Esophagus muscularis mucosa (tissue), 4 donors: Measurements from ENCODE around the gene MARCHF9. TPM values are rescaled to one million over a fixed set of nuclear protein-coding genes. Genes with fewer than 3 reads are reported as not detected.

ENCODE experiments used
- DNase-seq: peaks from one replicate; pipeline ENCODE4 v3.0.0-alpha.2; 2017; ENCODE audit errors: extremely low spot score
- H3K27ac ChIP-seq, 4 donors: fragments of 200-600 bp; sonication (generic); replicated peaks in 1 of 4; 1 replicate in 3 of 4; 2 replicates in 1 of 4; pipeline ENCODE4 v1.5.1; 2016 to 2019; ENCODE audit warnings: mild to moderate bottlenecking in 1 of 4
- H3K27me3 ChIP-seq, 4 donors: fragments of 200-600 bp; sonication (generic); one replicate each; pipeline versions ENCODE4 v1.5.1 to v1.6.0; 2016 to 2019
- H3K36me3 ChIP-seq, 4 donors: fragments of 200-600 bp; sonication (generic); one replicate each; pipeline ENCODE4 v1.5.1; 2016 to 2019
- H3K4me1 ChIP-seq, 4 donors: fragments of 200-600 bp; sonication (generic); one replicate each; pipeline ENCODE4 v1.5.1; 2016 to 2019
- H3K4me3 ChIP-seq, 4 donors: fragments of 200-600 bp; sonication (generic); 1 replicate in 2 of 4; 2 replicates in 2 of 4; pipeline ENCODE4 v1.5.1; 2016 to 2019; ENCODE audit warnings: mild to moderate bottlenecking in 4 of 4, moderate library complexity in 1 of 4
- H3K9me3 ChIP-seq, 4 donors: fragments of 200-600 bp; sonication (generic); 1 replicate in 3 of 4; 2 replicates in 1 of 4; pipeline ENCODE4 v1.5.1; 2016 to 2019
- EP300 ChIP-seq: sonication (generic); formaldehyde crosslinking; IDR thresholded peaks from one replicate; pipeline ENCODE4 v1.6.1; 2017; ENCODE audit warnings: antibody characterized with exemption
- POLR2A ChIP-seq: fragments of 450-650 bp; IDR thresholded peaks from one replicate; pipeline ENCODE4 v1.6.1; 2017; ENCODE audit warnings: antibody characterized with exemption, moderate library complexity, mild to moderate bottlenecking, low read depth
- POLR2AphosphoS5 ChIP-seq, 2 donors: sonication (generic); formaldehyde crosslinking; IDR thresholded peaks; one replicate each; pipeline ENCODE4 v1.6.1; 2017; ENCODE audit warnings: antibody characterized with exemption in 2 of 2
- whole genome bisulfite sequencing: methylation state at CpG from one replicate; pipeline ENCODE4 v1.1.5; 2018; 5-methylcytosine and 5-hydroxymethylcytosine counted together
- intact Hi-C: fragments of 100-400 bp; cut with DNase I; formaldehyde crosslinking; loops from one replicate; pipeline ENCODE4 v1.15.1; 2023
- small RNA-seq, 3 donors: library from RNA; depleted of rRNA; stranded (forward); fragments of <200 nt; gene quantifications; one replicate each; pipeline ENCODE3, GENCODE V24; 2016
- total RNA-seq, 4 donors: library from RNA; depleted of rRNA; stranded (reverse); fragments of >200 nt; gene quantifications; one replicate each; pipeline versions ENCODE4 v1.1.0 to v1.2.1, GENCODE V29; 2016
- TF ChIP-seq, protein P1 (sequence below), 3 experiments: fragments of 200-600 bp in 2 of 3; fragments of 450-650 bp in 1 of 3; sonication (generic) in 2 of 3; IDR thresholded peaks; one replicate each; pipeline ENCODE4 v1.5.1; 2017 to 2019; ENCODE audit warnings: antibody characterized with exemption in 3 of 3, mild to moderate bottlenecking in 2 of 3, moderate library complexity in 1 of 3

The MARCHF9 gene
- total RNA-seq, 4 donors from 2014 or later: 5.6 to 16.9 (median 10.7) TPM

DNA sequence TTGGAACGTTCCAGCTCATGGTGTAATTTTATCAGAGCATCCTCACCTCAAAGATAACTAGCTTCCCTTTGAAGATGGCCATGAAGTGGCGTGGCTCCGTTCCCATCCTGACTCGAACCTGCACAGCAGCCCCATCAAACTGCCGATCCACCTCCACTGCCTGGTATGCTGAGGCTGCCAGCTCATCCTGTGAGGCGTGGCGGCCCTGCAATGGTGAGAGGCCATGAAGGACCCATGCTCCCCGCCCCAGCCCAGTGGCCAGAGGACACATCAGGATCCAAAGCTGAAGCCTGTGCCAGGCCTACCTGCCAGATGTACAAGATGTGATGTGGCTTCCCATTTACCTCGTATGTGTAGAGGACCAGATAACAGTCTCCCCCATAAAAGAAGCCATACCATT, 52.4 kb downstream of the MARCHF9 start:
- Histone ChIP-seq H3K4me3 (no peak overlapping the region), H3K4me1 (peaks cover 4 to 15% (median 12%) of the 10 kb centered on the region in 4 donors), H3K9me3 (no peaks in the 10 kb centered on the region), H3K27me3 (no peaks in the 10 kb centered on the region), H3K36me3 (peaks cover 15 to 96% (median 87%) of the 10 kb centered on the region in 4 donors), H3K27ac (no peak overlapping the region)
- intact Hi-C loops: no loop called here
- 72% methylated on average over 4 of the region's 9 CpGs for WGBS
- TF ChIP-seq EP300: no peak
- no peak for TF ChIP-seq POLR2AphosphoS5 (IDR thresholded peaks at IDR 0.05)
- TF ChIP-seq, protein P1, sequence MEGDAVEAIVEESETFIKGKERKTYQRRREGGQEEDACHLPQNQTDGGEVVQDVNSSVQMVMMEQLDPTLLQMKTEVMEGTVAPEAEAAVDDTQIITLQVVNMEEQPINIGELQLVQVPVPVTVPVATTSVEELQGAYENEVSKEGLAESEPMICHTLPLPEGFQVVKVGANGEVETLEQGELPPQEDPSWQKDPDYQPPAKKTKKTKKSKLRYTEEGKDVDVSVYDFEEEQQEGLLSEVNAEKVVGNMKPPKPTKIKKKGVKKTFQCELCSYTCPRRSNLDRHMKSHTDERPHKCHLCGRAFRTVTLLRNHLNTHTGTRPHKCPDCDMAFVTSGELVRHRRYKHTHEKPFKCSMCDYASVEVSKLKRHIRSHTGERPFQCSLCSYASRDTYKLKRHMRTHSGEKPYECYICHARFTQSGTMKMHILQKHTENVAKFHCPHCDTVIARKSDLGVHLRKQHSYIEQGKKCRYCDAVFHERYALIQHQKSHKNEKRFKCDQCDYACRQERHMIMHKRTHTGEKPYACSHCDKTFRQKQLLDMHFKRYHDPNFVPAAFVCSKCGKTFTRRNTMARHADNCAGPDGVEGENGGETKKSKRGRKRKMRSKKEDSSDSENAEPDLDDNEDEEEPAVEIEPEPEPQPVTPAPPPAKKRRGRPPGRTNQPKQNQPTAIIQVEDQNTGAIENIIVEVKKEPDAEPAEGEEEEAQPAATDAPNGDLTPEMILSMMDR (IDR thresholded peaks at IDR 0.05): no peak
- no peak for TF ChIP-seq POLR2A
- DNase-seq: no peak

DNA sequence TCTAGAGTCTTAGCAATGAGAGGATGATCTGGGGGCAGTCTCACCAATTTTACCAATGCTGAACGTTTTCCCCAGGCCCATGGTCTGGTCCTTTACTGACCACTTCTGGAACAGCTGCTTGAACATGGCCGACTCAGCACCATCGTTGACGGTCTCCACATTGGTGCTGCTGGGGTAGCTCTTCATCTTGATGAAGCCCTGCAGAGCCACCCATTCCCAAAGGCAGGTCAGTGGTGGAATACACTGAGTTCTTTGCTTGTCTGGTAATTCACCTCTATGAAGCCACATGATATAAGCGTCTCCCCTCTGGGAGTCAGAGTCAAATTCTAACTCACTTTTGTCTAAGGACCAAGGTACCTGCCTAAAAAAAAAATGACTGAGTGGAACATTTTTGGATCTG, 53.4 kb downstream of the MARCHF9 start:
- no peak for DNase-seq
- peaks cover 3 to 14% (median 10%) of the 10 kb centered on the region in 4 donors for H3K4me1 ChIP-seq
- H3K4me3 ChIP-seq: no peak overlapping the region
- peaks cover 6 to 97% (median 87%) of the 10 kb centered on the region in 4 donors for H3K36me3 ChIP-seq
- H3K27ac ChIP-seq: no peak overlapping the region
- H3K27me3 ChIP-seq: no peaks in the 10 kb centered on the region
- no peaks in the 10 kb centered on the region for H3K9me3 ChIP-seq
- intact Hi-C loops: no loop called here
- 91% methylated on average over 5 of the region's 5 CpGs for WGBS
- TF ChIP-seq POLR2A (no peak), EP300 (no peak), POLR2AphosphoS5 (IDR thresholded peaks at IDR 0.05) (no peak)
- TF ChIP-seq, protein P1 (IDR thresholded peaks at IDR 0.05): no peak

DNA sequence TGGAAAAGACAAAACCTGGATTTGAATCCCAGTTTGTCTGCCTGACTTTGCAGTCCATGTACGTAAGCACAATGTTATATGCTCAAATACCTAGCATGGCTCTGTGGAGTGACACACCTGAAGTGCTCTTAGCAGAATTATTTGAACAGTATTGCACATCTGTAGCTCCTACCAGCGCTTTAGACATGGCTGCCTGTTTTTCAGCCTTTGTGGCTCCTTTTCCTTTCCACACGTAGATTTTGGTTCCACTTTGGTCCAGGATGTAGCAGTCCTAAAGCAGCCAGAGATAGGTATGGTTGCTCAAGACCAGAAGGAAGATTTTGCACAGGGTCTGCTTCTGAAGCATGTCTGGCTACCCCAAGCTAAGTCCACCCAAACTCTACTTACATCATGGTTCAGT, 54.5 kb downstream of the MARCHF9 start:
- Histone ChIP-seq H3K27ac (no peak overlapping the region), H3K27me3 (no peaks in the 10 kb centered on the region), H3K4me3 (no peak overlapping the region), H3K9me3 (no peaks in the 10 kb centered on the region), H3K36me3 (peaks cover 6 to 92% (median 84%) of the 10 kb centered on the region in 4 donors), H3K4me1 (peaks cover under 1 to 20% (median 12%) of the 10 kb centered on the region in 4 donors)
- intact Hi-C loops: no loop called here
- no peak for TF ChIP-seq POLR2A
- no peak for TF ChIP-seq POLR2AphosphoS5 (IDR thresholded peaks at IDR 0.05)
- TF ChIP-seq EP300: no peak
- TF ChIP-seq, protein P1 (IDR thresholded peaks at IDR 0.05): no peak
- WGBS: 95% methylated on average over 3 of the region's 3 CpGs
- no peak for DNase-seq

Small RNAs within 50 kb of the gene (small RNA-seq; reads per million reads assigned to genes)
- 0 reads per million in 3 donors for gene RNU6-1083P

Other genes starting within 250 kb of the MARCHF9 start
- gene DDIT3, start 234.6 kb upstream of the MARCHF9 start, total RNA-seq: 10 to 100 TPM; 14.4 to 43.9 (median 24.4) TPM
- 10 to 100 TPM; 13.8 to 19.9 (median 16.9) TPM for gene MBD6, start 232.3 kb upstream of the MARCHF9 start, total RNA-seq
- gene DCTN2, start 207.9 kb upstream of the MARCHF9 start, total RNA-seq: 100 to 1,000 TPM; 161 to 243 (median 202) TPM
- gene KIF5A, start 205.1 kb upstream of the MARCHF9 start, total RNA-seq: 1 to 10 TPM; 2.1 to 3.2 (median 2.4) TPM
- gene PIP4K2C, start 163.9 kb upstream of the MARCHF9 start, total RNA-seq: 10 to 100 TPM; 22.7 to 30.7 (median 29.0) TPM
- 10 to 100 TPM; 39.0 to 68.6 (median 46.8) TPM for gene DTX3, start 150.3 kb upstream of the MARCHF9 start, total RNA-seq
- gene ARHGEF25, start 143.7 kb upstream of the MARCHF9 start, total RNA-seq: 100 to 1,000 TPM in 3 of 4 donors, 10 to 100 TPM in 1; 77.7 to 133 (median 111) TPM
- 10 to 100 TPM in 2 of 4 donors, 1 to 10 TPM in 2; 2.8 to 10.9 (median 7.3) TPM for gene B4GALNT1, start 121.9 kb upstream of the MARCHF9 start, total RNA-seq
- 100 to 1,000 TPM; 139 to 223 (median 148) TPM for gene OS9, start 61.0 kb upstream of the MARCHF9 start, total RNA-seq
- gene AGAP2, start 16.4 kb upstream of the MARCHF9 start, total RNA-seq: 10 to 100 TPM in 1 of 4 donors, 1 to 10 TPM in 3; 2.5 to 11.2 (median 3.6) TPM
- gene TSPAN31, start 10.1 kb upstream of the MARCHF9 start, total RNA-seq: 10 to 100 TPM; 34.3 to 45.1 (median 42.1) TPM
- gene CDK4, start 2.8 kb upstream of the MARCHF9 start, total RNA-seq: 10 to 100 TPM; 43.6 to 85.7 (median 71.3) TPM
- gene CYP27B1, start 12.0 kb downstream of the MARCHF9 start, total RNA-seq: under 1 TPM in 2 of 4 donors, not detected in 2; 0.32 to 0.66 TPM
- 1 to 10 TPM; 4.2 to 9.8 (median 5.7) TPM for gene METTL1, start 17.0 kb downstream of the MARCHF9 start, total RNA-seq
- 10 to 100 TPM in 2 of 4 donors, 1 to 10 TPM in 2; 6.6 to 13.2 (median 10.0) TPM for gene EEF1AKMT3, start 17.5 kb downstream of the MARCHF9 start, total RNA-seq
- gene TSFM, start 27.7 kb downstream of the MARCHF9 start, total RNA-seq: 10 to 100 TPM; 17.6 to 38.4 (median 29.2) TPM
- 1 to 10 TPM; 2.2 to 5.8 (median 2.8) TPM for gene AVIL, start 63.6 kb downstream of the MARCHF9 start, total RNA-seq
- 100 to 1,000 TPM; 127 to 249 (median 196) TPM for gene CTDSP2, start 91.6 kb downstream of the MARCHF9 start, total RNA-seq
- gene ATP23, start 186.5 kb downstream of the MARCHF9 start, total RNA-seq: 10 to 100 TPM; 10.3 to 17.9 (median 14.8) TPM